Ishikawa (cell line): Measurements from ENCODE around the gene KLRG1.

Experiments used
- CREB1 ChIP-seq: IDR thresholded peaks from 2 replicates; pipeline ENCODE4 v1.6.1; 2012; ENCODE audit warnings: low read depth
- NFIC ChIP-seq: IDR thresholded peaks from 2 replicates; pipeline ENCODE4 v1.6.1; 2012
- RAD21 ChIP-seq: IDR thresholded peaks from 2 replicates; pipeline ENCODE4 v1.6.1; 2012; ENCODE audit warnings: low read depth
- TAF1 ChIP-seq: IDR thresholded peaks from 2 replicates; pipeline ENCODE4 v1.6.1; 2012; ENCODE audit warnings: low read depth, mild to moderate bottlenecking
- TCF12 ChIP-seq: IDR thresholded peaks from 2 replicates; pipeline ENCODE4 v1.6.1; 2012; ENCODE audit warnings: low read depth

GRCh38 chr12:9037431-9037830 lies 48.1 kb downstream of the KLRG1 start:
- TF ChIP-seq CREB1 (no peak), RAD21 (no peak), TAF1 (no peak), NFIC (no peak), TCF12 (no peak)
